ENCODE measurements around the gene KAZALD1.

KAZALD1 gene

DNA sequence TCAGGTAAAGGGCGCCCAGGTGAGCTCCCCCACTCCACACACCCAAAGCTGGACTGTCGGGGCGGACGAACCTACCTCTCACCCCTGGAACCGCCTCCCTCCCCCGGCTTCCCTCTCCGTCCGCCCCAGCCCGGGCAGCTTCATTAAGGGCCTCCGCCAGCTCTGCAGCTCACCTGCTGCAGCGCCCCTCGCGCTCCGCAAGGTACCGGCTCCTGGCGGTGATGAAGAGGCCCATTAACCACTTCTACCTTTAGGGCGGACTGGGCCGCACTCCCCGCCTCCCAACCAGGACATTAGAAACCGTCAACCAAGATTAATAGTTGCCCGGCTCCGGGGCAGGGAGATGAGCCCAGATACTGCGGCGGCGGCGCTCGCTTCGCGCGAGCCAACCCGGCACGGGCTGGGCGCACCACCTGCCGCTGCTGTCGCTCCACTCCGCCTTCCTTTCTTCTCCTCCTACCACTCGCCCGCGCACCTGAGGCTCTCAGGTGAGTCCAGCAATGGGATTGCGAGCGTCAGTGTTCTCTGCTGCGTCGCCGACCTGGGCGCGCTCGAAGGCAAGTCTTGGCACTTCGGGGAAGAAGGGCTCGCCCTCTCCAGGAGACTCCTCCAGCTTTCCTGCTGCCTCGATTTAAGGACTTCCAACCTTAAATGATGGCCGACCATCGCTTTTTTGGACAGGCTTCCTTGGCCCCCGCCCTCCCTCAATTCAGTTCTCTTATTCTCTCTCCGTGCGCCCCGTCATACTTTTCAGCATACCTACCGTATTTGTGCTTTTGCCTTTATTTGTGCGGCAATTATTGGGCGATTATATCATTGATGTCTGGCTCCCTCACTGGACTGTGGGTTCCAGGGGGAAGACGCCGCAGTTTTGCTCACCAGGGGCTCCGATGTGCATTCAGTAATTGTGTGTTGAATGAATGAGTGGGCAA is 13.6 kb upstream of the KAZALD1 start:
- DNase-seq (ENCODE audit: low spot score) = no peak

DNA sequence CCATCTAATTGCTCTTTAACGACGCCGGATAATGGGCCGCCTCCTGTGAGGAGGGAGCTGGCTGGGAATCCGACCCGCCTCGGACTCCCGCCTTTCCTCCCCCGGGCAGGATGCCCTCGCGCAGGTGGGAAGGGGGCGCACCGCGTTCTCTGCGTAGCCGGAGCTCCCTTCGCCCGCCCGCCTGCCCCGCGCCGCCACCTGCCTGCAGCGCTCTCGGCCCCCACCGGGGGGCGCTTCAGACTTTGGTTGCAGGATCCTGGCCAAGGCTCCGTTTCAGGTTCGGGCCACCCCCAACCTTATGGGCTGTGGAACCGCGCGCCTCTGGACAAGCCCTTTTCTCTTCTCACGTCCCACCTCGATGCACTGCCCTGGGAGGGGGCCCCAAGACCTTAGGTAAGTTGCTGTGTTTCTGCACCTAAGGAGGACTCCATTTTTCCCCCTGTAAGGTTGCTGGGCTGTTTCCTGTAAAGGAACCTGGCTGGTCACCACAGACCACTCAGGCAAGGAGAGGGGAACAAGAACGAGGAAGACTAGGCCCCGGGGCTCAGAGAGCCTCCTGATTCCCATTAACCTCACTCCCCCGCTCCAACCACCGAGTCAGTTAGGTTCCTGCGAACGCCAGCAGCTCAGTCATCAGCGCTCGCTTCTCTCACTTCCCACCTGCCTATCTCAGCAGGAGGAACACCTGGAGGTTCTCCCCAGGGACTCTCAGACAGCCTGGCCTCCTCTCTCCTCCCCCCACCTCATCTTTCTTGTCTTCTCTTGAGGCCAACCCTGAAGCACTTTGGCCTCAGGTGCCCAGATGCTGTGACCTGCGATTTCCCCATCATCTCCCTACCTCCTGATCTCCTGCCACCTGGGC is 11.3 kb upstream of the KAZALD1 start:
- no peak for DNase-seq (ENCODE audit: low spot score)

DNA sequence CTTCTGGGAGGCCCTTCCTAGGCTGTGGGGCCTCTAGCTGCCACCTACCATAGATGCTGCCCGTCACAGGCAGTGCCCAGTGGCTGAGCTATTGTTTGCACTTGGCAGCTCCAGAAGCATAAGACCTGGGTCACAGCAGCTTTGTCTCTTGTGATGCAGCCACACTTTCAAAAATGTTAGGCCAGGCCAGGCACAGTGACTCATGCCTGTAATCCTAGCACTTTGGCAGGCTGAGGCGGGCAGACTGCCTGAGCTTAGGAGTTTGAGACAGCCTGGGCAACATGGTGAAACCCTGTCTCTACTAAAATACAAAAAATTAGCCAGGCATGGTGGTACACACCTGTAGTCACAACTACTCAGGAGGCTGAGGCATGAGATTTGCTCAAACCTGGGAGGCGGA is 9.5 kb upstream of the KAZALD1 start:
- DNase-seq (ENCODE audit: low spot score) = no peak

DNA sequence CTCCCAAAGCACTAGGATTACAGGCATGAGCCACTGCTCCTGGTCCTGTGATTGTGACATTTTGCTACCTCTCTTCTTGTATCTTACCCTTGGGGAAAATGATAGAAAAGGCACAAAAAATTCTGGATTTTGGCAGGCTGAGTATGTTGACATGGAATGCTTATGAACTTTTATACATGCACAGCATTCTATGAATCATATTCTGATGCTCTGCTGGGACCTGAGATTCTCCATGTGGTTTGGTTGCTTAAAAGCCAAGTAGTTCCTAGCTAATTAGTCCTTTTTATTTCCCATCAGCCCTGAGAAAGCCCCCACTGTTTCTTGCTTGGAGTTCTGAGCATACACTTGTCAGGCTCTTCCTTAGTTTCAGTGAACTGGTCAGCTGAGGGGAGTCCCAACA is 8.3 kb upstream of the KAZALD1 start:
- DNase-seq (ENCODE audit: low spot score) = no peak

DNA sequence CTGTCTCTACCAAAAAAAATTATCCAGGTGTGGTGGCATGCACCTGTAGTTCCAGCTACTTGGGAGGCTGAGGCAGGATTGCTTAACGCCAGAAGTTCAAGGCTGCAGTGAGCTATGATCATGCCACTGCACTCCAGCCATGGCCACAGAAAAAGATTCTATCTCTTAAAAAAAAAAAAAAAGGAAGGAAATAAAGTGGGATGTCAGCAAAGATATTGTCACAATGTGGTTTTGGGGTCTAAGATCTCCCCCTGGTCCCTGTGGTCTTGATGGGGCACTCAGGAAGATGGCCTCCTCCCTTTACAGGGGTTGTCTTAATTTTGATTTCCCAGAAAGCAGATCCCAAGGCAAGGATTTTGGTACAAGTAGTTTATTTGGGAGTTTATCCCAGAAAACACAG is 7.4 kb upstream of the KAZALD1 start:
- DNase-seq (ENCODE audit: low spot score) = no peak

DNA sequence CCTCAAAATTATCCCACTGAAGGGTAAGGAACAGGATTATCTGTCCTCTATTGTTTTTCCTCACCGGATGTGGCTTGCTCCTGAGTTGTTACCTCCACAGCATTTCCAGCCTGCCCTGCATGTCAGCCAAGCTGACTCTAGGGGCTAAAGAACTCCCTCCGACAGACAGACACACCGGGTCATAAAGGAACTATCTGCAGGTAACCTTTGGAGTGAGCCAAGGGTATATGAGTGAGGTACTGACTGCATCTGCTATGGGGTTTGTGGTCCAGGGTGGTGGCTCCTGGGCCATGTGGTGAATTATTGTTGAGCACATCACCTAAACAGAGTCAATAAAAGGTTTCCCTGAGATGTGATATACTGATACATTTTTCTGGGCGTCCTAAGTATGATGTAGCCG is 6.9 kb upstream of the KAZALD1 start:
- no peak for DNase-seq (ENCODE audit: low spot score)

DNA sequence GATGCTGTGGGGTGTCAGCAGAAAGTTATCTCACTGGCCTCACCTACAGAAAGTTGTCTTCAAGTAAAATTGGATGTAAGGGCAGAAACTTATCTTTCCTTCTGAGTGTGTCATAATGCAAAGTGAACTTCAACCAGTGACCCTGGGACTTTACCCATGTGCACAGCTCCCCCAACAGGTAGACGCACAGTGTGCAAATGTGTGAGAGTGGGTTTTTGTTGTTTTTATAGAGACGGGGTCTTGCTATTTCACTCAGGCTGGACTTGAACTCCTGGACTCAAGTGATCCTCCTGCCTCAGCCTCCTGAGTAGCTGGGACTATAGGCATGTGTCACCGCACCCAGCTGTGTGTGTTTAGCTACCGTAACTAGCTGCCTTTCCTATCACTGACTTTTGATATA is 6.4 kb upstream of the KAZALD1 start:
- no peak for DNase-seq (ENCODE audit: low spot score)

DNA sequence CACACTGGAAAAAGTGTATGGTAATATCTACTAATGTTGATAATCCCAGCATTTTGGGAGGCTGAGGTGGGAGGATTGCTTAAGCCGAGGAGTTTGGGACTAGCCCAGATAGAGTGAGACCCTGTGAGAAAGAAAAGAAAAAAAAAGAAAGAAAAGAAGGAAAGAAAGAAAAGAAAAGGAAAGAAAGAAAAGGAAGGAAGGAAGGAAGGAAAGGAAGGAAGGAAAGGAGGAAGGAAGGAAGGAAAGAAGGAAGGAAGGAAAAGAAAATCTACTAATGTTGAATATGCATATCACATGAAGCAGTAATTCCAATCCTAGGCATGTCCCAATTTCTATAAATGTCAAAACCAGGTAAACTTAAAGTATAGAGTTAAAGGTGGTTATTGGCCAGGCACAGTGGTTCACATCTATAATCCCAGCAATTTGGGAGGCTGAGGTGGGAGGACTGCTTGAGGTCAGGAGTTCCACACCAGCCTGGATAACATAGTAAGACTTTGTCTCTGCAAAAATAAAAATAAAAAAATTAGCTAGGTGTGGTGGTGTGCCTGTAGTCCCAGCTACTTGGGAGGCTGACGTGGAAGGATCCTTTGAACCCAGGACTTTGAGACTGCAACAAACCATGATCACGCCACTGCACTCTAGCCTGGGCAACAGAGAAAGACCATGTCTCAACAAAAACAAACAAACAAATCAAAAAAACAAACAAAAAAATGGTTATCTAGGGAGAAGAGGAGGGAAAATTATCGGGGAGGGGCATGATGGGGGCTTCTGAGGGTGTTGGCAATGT is 5.2 kb upstream of the KAZALD1 start:
- DNase-seq (ENCODE audit: low spot score) = no peak

DNA sequence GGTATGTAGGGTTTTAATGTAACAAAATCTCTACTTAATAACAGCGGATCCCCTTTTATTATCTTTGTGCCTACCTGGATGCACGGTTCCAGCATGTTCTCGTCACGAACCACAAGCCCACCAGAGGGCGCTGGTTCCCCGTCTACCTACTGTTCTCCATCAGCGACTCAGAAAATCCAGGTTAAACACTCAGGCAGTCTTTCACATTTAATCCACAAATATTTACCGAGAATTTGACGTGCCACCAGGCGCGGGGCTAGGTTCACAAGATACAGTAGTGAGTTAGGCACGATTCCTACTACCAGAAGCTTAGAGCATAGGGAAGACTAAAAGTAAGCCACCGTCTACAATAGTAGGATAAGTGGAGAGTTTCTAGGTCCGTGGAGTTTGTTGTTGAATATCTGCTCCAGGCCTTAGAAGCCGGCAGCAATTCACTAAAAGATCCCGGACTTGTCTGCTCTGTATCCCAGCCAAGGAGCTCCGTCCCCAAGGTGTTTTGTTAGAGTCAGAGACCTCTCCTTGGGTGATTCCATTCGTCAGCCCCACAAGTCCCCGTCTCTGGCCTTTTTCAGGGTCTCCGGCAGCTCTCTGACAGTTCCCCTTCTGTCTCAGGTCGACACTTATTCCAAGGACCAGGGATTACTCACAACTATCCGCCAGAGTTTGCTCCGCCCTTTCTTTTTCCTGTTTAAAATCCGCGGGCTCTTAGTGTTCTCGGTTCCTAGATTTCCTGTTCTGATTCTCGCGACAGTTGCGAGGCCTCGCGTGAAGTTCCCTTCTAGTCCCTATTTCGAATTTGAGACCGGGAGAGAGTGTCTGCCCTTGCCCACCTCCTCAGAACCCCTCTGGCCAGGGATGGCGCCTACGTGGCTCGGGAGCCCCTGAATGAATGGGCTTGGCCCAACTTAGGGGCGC is 1.5 kb upstream of the KAZALD1 start:
- DNase-seq (ENCODE audit: low spot score) = peak; percentile 77

DNA sequence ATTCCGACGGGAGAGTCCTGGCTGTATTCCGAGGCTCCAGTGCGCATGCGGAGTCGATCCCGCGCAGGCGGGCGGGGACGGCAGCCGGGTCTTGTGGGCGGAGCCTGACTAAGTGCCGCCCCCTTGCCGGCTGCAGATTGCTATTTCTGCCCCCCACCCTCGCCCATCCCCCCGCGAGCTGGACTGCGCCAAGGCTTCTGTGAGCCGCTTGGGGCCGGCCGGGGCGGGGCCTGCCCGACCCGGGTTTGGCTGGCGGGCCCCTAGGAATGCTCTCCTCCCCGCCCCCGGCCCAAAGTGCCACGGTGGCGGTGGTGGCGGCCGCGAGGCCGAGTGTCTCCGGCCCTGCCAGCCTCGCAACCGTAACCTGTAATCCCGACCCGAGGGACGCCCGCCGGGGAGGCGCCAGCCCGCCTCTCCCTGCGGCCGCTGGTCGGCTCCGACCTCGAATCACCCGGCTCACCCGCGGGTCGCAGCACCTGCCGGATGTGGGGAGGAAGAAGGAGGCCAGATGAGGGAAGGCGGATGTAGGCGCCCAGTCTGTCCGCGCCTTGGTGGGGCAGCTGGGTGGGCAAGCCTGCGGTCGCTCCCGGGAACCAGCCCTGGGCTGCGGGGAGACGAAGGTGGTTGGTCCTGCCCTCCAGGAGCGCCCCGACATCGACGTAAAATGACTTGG is 702 bp upstream of the KAZALD1 start:
- DNase-seq (ENCODE audit: low spot score) = peak; percentile 98

DNA sequence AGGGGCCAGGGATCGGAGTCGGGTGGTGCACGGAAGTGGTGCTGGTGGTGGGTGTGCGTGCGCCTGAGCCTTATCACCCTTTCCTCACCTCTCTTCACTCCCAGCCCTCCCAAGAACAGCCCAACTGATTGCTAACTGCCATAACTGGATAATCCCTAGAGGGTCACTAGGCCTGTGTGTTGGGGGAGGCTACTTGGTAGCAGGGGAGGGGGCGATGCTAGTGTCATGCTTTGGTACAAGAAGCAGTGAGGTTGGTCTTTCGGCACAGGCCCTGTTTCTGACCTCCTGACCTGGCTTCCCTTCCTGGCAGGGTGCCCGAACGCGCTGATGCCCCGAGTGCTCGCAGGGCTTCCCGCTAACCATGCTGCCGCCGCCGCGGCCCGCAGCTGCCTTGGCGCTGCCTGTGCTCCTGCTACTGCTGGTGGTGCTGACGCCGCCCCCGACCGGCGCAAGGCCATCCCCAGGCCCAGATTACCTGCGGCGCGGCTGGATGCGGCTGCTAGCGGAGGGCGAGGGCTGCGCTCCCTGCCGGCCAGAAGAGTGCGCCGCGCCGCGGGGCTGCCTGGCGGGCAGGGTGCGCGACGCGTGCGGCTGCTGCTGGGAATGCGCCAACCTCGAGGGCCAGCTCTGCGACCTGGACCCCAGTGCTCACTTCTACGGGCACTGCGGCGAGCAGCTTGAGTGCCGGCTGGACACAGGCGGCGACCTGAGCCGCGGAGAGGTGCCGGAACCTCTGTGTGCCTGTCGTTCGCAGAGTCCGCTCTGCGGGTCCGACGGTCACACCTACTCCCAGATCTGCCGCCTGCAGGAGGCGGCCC is 652 bp downstream of the KAZALD1 start:
- peak; percentile 79 for DNase-seq (ENCODE audit: low spot score)

DNA sequence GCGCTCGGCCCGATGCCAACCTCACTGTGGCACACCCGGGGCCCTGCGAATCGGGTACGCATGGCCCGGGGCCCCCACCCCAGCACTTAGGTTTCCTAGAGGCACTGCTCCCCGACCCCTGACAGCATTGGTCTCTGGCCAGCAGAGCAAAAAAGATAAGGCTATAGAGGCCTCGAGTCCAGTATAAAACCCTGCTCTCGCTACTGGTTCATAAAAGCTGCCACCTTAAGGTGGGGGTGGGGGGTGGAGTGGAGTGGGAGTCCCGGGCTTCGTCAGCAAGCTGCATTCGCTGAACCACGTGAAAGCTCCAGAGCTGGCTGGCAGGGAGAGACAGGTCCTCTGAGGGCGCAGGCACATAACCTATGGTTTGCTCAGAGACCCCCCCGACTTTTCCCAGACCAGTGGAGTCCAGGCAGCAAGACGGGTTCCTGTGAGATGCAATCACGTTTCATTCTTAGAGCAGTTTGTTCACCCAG is 1.3 kb downstream of the KAZALD1 start:
- no peak for DNase-seq (ENCODE audit: low spot score)

DNA sequence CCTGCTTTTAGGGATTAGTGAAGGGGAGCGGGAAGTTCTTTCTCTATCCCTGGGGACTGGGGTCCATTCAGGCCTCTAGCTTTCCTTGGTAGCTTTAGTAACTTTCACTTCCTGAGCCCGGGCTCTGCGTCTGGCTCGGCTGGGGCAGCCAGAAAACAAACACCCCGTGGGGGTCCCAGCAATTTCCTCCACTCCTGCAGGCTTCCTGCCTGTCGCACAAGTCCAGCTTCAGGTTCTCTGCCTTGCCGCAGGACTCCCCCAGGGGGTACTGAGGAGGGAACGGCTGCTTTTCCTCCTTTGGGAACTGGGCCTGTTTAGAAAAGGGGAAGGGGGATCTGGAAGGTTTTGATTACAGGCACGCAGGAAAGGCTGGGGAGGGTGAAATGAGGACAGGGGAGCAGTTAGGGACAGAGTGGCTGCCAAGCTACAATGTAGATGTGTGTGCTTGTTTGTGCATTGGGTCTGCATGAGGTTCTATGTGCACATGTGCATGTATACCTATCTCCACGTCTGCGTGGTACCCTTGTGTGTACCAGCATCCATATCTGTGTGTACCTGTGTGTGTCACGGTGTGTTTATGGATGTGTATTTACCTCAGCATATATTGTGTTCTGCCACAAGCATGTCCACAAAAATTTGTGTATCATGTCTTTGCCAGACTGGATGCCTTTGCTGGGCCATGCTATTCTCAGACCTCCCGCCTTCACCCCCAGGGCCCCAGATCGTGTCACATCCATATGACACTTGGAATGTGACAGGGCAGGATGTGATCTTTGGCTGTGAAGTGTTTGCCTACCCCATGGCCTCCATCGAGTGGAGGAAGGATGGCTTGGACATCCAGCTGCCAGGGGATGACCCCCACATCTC is 2.0 kb downstream of the KAZALD1 start:
- no peak for DNase-seq (ENCODE audit: low spot score)

DNA sequence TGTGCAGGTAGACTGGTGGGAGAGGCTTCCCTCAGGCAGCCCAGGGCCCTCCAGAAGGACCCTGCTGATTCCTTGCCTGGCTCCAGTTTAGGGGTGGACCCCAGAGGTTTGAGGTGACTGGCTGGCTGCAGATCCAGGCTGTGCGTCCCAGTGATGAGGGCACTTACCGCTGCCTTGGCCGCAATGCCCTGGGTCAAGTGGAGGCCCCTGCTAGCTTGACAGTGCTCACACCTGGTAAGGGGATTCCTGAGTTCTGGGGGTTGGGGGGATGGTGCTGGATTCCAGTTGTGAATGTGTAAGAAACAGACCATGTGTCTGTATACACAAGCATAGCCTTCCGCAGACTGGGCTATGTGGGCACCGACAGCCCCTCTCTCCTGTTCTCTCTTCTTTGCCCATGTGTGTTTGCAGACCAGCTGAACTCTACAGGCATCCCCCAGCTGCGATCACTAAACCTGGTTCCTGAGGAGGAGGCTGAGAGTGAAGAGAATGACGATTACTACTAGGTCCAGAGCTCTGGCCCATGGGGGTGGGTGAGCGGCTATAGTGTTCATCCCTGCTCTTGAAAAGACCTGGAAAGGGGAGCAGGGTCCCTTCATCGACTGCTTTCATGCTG is 2.7 kb downstream of the KAZALD1 start:
- no peak for DNase-seq (ENCODE audit: low spot score)

DNA sequence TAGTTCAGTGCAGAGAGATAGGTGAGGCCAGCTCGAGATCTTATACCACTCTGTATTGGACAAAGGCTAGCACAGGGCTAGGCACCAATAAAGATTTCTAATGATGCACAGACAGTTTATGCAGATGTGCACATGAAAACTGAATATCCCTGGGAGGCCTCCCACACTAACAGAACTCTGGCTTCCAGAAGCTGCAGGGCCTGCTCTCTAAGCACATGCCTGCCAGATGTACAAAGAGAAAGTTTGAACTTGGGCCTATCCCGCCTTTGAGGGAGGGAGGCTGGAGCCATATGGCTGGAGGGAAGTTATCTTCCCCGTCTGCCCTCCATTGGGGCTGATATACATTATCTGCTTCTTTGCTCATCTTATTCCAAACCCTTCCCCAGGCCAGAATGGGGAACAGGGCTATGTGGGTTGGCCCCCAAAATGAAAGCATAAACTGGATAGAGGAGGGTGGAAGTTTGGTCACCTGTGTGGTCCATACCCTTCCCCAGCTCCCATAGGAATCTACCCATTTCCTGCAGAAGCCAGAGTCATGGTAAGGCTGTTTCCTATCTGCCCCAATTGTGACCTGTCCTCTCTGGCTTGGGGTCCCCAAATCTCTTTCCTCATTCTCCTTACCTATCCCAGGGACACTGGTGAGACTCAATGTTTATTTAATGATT is 3.8 kb downstream of the KAZALD1 start:
- no peak for DNase-seq (ENCODE audit: low spot score)

DNA sequence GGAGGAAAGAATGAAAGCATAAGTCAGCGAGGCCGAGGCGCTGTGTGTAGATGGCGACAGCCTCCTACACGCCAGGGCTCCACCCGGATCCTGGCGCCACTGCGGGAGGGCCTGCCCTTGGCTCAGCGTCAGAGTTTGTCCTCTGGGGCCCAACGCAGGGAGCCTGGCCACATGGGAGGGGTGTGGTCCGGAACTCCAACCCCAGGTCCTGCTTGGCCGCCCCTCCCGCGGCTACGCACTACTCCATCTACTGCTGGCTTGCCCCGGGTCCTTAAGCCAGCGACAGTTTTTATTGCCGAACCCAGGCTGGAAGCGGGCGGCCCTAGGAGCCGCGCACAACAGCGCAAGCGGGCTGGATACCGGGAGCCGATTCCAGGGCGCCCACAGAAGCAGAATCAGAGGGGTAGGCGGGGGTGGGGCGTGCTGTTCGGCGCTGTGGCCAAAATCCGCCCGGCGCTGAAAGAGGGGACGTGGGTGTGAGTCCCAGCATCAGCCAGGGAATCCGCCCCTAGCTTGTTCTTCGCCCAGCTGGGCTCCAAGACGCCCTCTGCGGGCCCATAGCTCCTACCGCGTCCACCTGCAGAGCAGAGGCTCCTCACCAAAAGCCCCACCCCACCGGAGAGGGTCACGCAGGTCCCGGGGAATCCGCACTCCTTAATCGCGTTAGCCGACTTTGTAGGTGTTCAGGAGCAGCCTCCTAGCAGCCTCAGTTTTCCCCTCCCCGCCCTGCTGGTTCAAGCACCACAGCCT is 4.5 kb downstream of the KAZALD1 start:
- DNase-seq (ENCODE audit: low spot score) = peak; percentile 74

DNA sequence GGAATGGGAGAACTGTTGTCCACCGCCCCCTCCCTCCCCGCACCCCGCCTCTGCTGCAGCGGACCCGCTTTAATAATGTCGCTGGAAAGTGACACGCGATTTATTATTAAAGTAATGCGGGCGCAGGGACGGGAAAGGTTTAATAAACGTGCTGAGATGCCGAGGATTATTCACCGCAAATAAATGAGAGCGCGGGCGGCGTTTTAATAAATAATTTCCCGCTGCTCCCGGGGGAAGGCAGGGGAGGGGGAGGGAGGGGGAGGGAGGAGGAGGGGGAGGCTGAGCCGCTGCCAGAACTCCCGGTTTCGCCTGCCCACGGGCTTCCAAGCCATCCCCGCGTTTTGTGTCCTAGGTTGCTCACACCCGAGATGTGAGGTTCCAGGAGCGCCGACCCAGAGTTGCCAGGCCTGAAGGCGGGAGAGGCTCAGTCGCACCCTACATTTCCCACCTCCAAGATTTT is 5.1 kb downstream of the KAZALD1 start:
- DNase-seq (ENCODE audit: low spot score) = no peak

All from left forelimb (tissue), 1 donor.